ENCODE measurements around the gene TBC1D10A. TPM values are rescaled to one million over a fixed set of nuclear protein-coding genes. Genes with fewer than 3 reads are reported as not detected.

Gene TBC1D10A
- polyA plus RNA-seq, 1 of the 3 experiments (the other 2 are of a cell fraction), result 15.3 TPM

DNA sequence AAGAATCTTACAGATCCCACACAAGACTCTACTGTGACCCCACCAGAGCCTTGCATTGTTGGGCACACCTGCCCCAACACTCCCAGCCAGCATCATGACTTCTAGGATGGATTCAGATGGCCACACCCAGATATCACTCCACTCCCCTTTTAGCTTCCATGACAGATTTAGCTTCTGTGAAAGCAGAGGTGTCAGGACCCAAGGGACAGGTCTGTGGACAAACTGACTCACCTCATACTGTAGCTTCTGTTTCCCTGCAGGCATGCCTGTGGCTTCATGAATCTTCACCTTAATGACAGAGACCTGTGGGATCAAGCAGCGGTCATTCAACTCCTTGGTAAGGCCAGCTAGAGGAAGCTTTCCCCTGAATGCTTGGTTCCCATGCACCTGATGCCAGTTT is 8.5 kb upstream of the TBC1D10A start:
- no peaks in the 10 kb centered on the region for H3K9me2 ChIP-seq
- TF ChIP-seq FOXM1 (IDR thresholded peaks at IDR 0.05; ENCODE audit: low read depth) (no peak), GABPA (IDR thresholded peaks at IDR 0.05; ENCODE audit: low read depth) (no peak), NFIC (IDR thresholded peaks at IDR 0.05; ENCODE audit: borderline replicate concordance) (no peak), RFX5 (IDR thresholded peaks at IDR 0.05; ENCODE audit: low read length) (no peak), MEF2A (IDR thresholded peaks at IDR 0.05; ENCODE audit: borderline replicate concordance, low read depth) (no peak), TCF12 (IDR thresholded peaks at IDR 0.05) (no peak), FOSL2 (IDR thresholded peaks at IDR 0.05; ENCODE audit: borderline replicate concordance, low read depth) (no peak), SIN3A (IDR thresholded peaks at IDR 0.05; ENCODE audit: borderline replicate concordance, low read depth, low read length) (no peak), ELF1 (IDR thresholded peaks at IDR 0.05) (no peak)
- TF ChIP-seq, protein P1, sequence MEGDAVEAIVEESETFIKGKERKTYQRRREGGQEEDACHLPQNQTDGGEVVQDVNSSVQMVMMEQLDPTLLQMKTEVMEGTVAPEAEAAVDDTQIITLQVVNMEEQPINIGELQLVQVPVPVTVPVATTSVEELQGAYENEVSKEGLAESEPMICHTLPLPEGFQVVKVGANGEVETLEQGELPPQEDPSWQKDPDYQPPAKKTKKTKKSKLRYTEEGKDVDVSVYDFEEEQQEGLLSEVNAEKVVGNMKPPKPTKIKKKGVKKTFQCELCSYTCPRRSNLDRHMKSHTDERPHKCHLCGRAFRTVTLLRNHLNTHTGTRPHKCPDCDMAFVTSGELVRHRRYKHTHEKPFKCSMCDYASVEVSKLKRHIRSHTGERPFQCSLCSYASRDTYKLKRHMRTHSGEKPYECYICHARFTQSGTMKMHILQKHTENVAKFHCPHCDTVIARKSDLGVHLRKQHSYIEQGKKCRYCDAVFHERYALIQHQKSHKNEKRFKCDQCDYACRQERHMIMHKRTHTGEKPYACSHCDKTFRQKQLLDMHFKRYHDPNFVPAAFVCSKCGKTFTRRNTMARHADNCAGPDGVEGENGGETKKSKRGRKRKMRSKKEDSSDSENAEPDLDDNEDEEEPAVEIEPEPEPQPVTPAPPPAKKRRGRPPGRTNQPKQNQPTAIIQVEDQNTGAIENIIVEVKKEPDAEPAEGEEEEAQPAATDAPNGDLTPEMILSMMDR (IDR thresholded peaks at IDR 0.05), result no peak
- POLR2A ChIA-PET, result no interaction called here
- DNase-seq, result no peak
- H3K4me2 ChIP-seq, result no peak overlapping the region
- H3K4me3 ChIP-seq (ENCODE audit: low read depth in 2 of 2, low read length in 1 of 2), result no peak overlapping the region
- no peaks in the 10 kb centered on the region for H3K79me2 ChIP-seq (ENCODE audit: insufficient read depth)
- no peak overlapping the region for H3K27ac ChIP-seq (ENCODE audit: low read depth in 2 of 2, low read length in 1 of 2)
- H3K27me3 ChIP-seq (ENCODE audit: insufficient read depth), result no peaks in the 10 kb centered on the region
- peaks cover 8% of the 10 kb centered on the region for H3F3A ChIP-seq (replicated peaks; ENCODE audit: insufficient read depth)
- no peaks in the 10 kb centered on the region for H4K20me1 ChIP-seq (ENCODE audit: insufficient read depth)
- H3K9ac ChIP-seq, result no peak overlapping the region
- CTCF ChIA-PET, result interaction anchor here (0.8 to 2.4 kb wide), 2 partner anchors 12 to 47 kb away, joined by 3 to 15 read pairs; no protein-coding TSS in a partner anchor
- H3K36me3 ChIP-seq (replicated peaks in 1 of 2; ENCODE audit: control insufficient read depth in 1 of 2, insufficient read depth in 2 of 2, low read length in 1 of 2), result peaks cover 48 to 82% of the 10 kb centered on the region in 2 experiments
- H2AFZ ChIP-seq (ENCODE audit: low read depth), result no peak overlapping the region
- no peaks in the 10 kb centered on the region for H3K9me3 ChIP-seq
- 100% methylated on average over 1 of the region's 1 CpG for WGBS (ENCODE audit: low lambda C conversion rate)
- no peaks in the 10 kb centered on the region for H3K4me1 ChIP-seq (ENCODE audit: control insufficient read depth in 1 of 2, insufficient read depth in 2 of 2, low read depth in 1 of 2, low read length in 1 of 2)

GRCh38 chr22:30334646-30335045 is 7.9 kb upstream of the TBC1D10A start:
- no peaks in the 10 kb centered on the region for H3K27me3 ChIP-seq (ENCODE audit: insufficient read depth)
- no peaks in the 10 kb centered on the region for H3K79me2 ChIP-seq (ENCODE audit: insufficient read depth)
- no peak for DNase-seq
- ChIA-PET CTCF (interaction anchor here (2.4 kb wide), 1 partner anchor 47 kb away, joined by 15 read pairs; no protein-coding TSS in a partner anchor), POLR2A (no interaction called here)
- no peak overlapping the region for H3K9ac ChIP-seq
- no peaks in the 10 kb centered on the region for H4K20me1 ChIP-seq (ENCODE audit: insufficient read depth)
- peaks cover 43 to 77% of the 10 kb centered on the region in 2 experiments for H3K36me3 ChIP-seq (replicated peaks in 1 of 2; ENCODE audit: control insufficient read depth in 1 of 2, insufficient read depth in 2 of 2, low read length in 1 of 2)
- H3K4me3 ChIP-seq (ENCODE audit: low read depth in 2 of 2, low read length in 1 of 2), result no peak overlapping the region
- no peak overlapping the region for H3K27ac ChIP-seq (ENCODE audit: low read depth in 2 of 2, low read length in 1 of 2)
- H3K4me1 ChIP-seq (ENCODE audit: control insufficient read depth in 1 of 2, insufficient read depth in 2 of 2, low read depth in 1 of 2, low read length in 1 of 2), result no peaks in the 10 kb centered on the region
- H2AFZ ChIP-seq (ENCODE audit: low read depth), result no peak overlapping the region
- no peaks in the 10 kb centered on the region for H3K9me2 ChIP-seq
- 100% methylated on average over 4 of the region's 4 CpGs for WGBS (ENCODE audit: low lambda C conversion rate)
- H3F3A ChIP-seq (replicated peaks; ENCODE audit: insufficient read depth), result peaks cover 9% of the 10 kb centered on the region
- no peak for TF ChIP-seq TCF12 (IDR thresholded peaks at IDR 0.05)
- TF ChIP-seq FOSL2 (IDR thresholded peaks at IDR 0.05; ENCODE audit: borderline replicate concordance, low read depth), result no peak
- no peak for TF ChIP-seq MAX (IDR thresholded peaks at IDR 0.05; ENCODE audit: low read depth)
- TF ChIP-seq, protein P2, sequence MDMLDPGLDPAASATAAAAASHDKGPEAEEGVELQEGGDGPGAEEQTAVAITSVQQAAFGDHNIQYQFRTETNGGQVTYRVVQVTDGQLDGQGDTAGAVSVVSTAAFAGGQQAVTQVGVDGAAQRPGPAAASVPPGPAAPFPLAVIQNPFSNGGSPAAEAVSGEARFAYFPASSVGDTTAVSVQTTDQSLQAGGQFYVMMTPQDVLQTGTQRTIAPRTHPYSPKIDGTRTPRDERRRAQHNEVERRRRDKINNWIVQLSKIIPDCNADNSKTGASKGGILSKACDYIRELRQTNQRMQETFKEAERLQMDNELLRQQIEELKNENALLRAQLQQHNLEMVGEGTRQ (IDR thresholded peaks at IDR 0.05; ENCODE audit: borderline replicate concordance, low read depth, low read length), result no peak
- TF ChIP-seq MXI1 (IDR thresholded peaks at IDR 0.05; ENCODE audit: low read depth, low read length), result no peak
- no peak for TF ChIP-seq POLR2AphosphoS5 (IDR thresholded peaks at IDR 0.05; ENCODE audit: low read depth, low read length)
- TF ChIP-seq RFX5 (IDR thresholded peaks at IDR 0.05; ENCODE audit: low read length), result no peak
- no peak for TF ChIP-seq CHD2 (IDR thresholded peaks at IDR 0.05; ENCODE audit: low read length, partially characterized antibody)
- TF ChIP-seq GABPA (IDR thresholded peaks at IDR 0.05; ENCODE audit: low read depth), result no peak
- no peak for TF ChIP-seq EP300 (IDR thresholded peaks at IDR 0.05; ENCODE audit: borderline replicate concordance in 1 of 2, low read depth in 1 of 2, low read length in 1 of 2)
- TF ChIP-seq REST (IDR thresholded peaks at IDR 0.05; ENCODE audit: low read depth, low read length), result no peak
- TF ChIP-seq USF1 (IDR thresholded peaks at IDR 0.05; ENCODE audit: borderline replicate concordance, low read depth), result no peak
- TF ChIP-seq NFIC (IDR thresholded peaks at IDR 0.05; ENCODE audit: borderline replicate concordance), result no peak
- TF ChIP-seq ELF1 (IDR thresholded peaks at IDR 0.05), result no peak
- no peak for TF ChIP-seq SMC3 (IDR thresholded peaks at IDR 0.05; ENCODE audit: low read depth, low read length)
- no peak for TF ChIP-seq NRF1 (IDR thresholded peaks at IDR 0.05; ENCODE audit: low read depth, low read length)
- TF ChIP-seq SIN3A (IDR thresholded peaks at IDR 0.05; ENCODE audit: borderline replicate concordance, low read depth, low read length), result no peak
- no peak for TF ChIP-seq RCOR1 (IDR thresholded peaks at IDR 0.05; ENCODE audit: low read length)
- H3K4me2 ChIP-seq, result no peak overlapping the region
- H3K9me3 ChIP-seq, result no peaks in the 10 kb centered on the region
